RWPE1 (cell line): Measurements from ENCODE around the gene NCLN.
A peak's percentile ranks its signal among the peaks of the same experiment; 100 is the strongest.

Experiments used
- CTCF ChIA-PET: fragments of 350-600 bp; sonication (Branson Sonifier 250); formaldehyde crosslinking; extraction: SDS; loops from one replicate; lab custom pipeline; 2021; lab: Yijun Ruan, JAX
- POLR2A ChIA-PET: fragments of 400-600 bp; formaldehyde crosslinking; extraction: SDS; loops from one replicate; lab custom pipeline; 2020; ENCODE audit warnings: antibody characterized with exemption; ENCODE audit not compliant: low non-redundant PET; lab: Yijun Ruan, JAX
- DNase-seq: peaks from one replicate; pipeline ENCODE4 v3.0.0; 2012; ENCODE audit warnings: low spot score
- H3K27ac ChIP-seq: fragments of 450-650 bp; 2 replicates; pipeline ENCODE4 v1.5.1; 2017
- CTCF ChIP-seq: fragments of 450-650 bp; conservative IDR thresholded peaks from 2 replicates; pipeline ENCODE4 v1.5.1; 2017; ENCODE audit warnings: low read depth, mild to moderate bottlenecking

NCLN gene

GRCh38 chr19:3192684-3193083 is 7.0 kb downstream of the NCLN start:
- DNase-seq = no peak
- CTCF ChIA-PET = no interaction called here
- POLR2A ChIA-PET = no interaction called here
- TF ChIP-seq CTCF = no peak
- H3K27ac ChIP-seq = no peak overlapping the region

GRCh38 chr19:3193256-3194105 is 7.8 kb downstream of the NCLN start:
- CTCF ChIA-PET = interaction anchor here (0.6 to 0.9 kb wide), 2 partner anchors 53 to 85 kb away, joined by 3 read pairs; no protein-coding TSS in a partner anchor
- no peak for DNase-seq
- TF ChIP-seq CTCF = no peak
- H3K27ac ChIP-seq = peak overlapping the region; percentile 23
- POLR2A ChIA-PET = no interaction called here

GRCh38 chr19:3194106-3195087 is 8.7 kb downstream of the NCLN start:
- H3K27ac ChIP-seq = peak overlapping the region; percentile 23
- POLR2A ChIA-PET = no interaction called here
- no peak for TF ChIP-seq CTCF
- no peak for DNase-seq
- CTCF ChIA-PET = interaction anchor here (0.6 to 0.9 kb wide), 2 partner anchors 54 to 86 kb away, joined by 3 read pairs; no protein-coding TSS in a partner anchor

- CTCF ChIA-PET = no interaction called here
- POLR2A ChIA-PET = no interaction called here
- no peak for DNase-seq
- TF ChIP-seq CTCF = no peak
- H3K27ac ChIP-seq = peak overlapping the region; percentile 41; the same call in 1 of the 2 replicates
These were observed 10.6 kb downstream of the NCLN start for GRCh38 chr19:3196064-3196932.

- no peak for DNase-seq
- H3K27ac ChIP-seq = peak overlapping the region; percentile 41
- POLR2A ChIA-PET = no interaction called here
- TF ChIP-seq CTCF = no peak
- CTCF ChIA-PET = no interaction called here
These were observed 11.1 kb downstream of the NCLN start for GRCh38 chr19:3196933-3197205.
